GM10266 (cell line): ENCODE data around the gene CFAP100.

Experiments used
- DNase-seq: peaks from one replicate; pipeline ENCODE4 v3.0.0; 2012; ENCODE audit errors: extremely low spot score
- CTCF ChIP-seq: IDR thresholded peaks from 2 replicates; pipeline ENCODE4 v1.5.1; 2012; ENCODE audit warnings: mild to moderate bottlenecking, low read depth; ENCODE audit not compliant: control insufficient read depth, insufficient read depth; ENCODE audit errors: missing control alignments

Gene CFAP100

GRCh38 chr3:126397610-126398422 is 3.1 kb downstream of the CFAP100 start:
- TF ChIP-seq CTCF, result no peak
- no peak for DNase-seq

- TF ChIP-seq CTCF, result no peak
- DNase-seq, result no peak
Measured at GRCh38 chr3:126398423-126399350, 4.0 kb downstream of the CFAP100 start.

- DNase-seq, result no peak
- TF ChIP-seq CTCF, result no peak
Measured at GRCh38 chr3:126399351-126399735, 4.6 kb downstream of the CFAP100 start.

GRCh38 chr3:126399756-126400155 is 5.0 kb downstream of the CFAP100 start:
- TF ChIP-seq CTCF, result no peak
- no peak for DNase-seq

- no peak for TF ChIP-seq CTCF
- no peak for DNase-seq
Measured at GRCh38 chr3:126401611-126402160, 7.0 kb downstream of the CFAP100 start.

GRCh38 chr3:126402178-126402577 is 7.5 kb downstream of the CFAP100 start:
- TF ChIP-seq CTCF, result no peak
- DNase-seq, result no peak
